HG02642 (cell line): ENCODE results near the gene CADM2.
"Not testable (repeated sequence)": the region's sequence is repeated elsewhere in the genome, so short reads cannot be mapped to it uniquely, and the experiment has no call there.

Source experiments
- ATAC-seq: cut with Tn5 transposase; IDR thresholded peaks from one replicate; pipeline ENCODE4 v1.9.1; 2021; ENCODE audit warnings: mild to moderate bottlenecking; ENCODE audit not compliant: unreplicated experiment, poor library complexity

The CADM2 gene

GRCh38 chr3:85068911-85069310 lies 110.1 kb downstream of the CADM2 start:
- ATAC-seq = no peak

- no peak for ATAC-seq
Measured at GRCh38 chr3:85074003-85074402, 115.2 kb downstream of the CADM2 start.

GRCh38 chr3:85075663-85076062 lies 116.9 kb downstream of the CADM2 start:
- no peak for ATAC-seq

GRCh38 chr3:85077018-85077417 lies 118.2 kb downstream of the CADM2 start:
- ATAC-seq = no peak

GRCh38 chr3:85081191-85081906 lies 122.6 kb downstream of the CADM2 start:
- ATAC-seq = no peak

GRCh38 chr3:85090495-85090894 lies 131.7 kb downstream of the CADM2 start:
- no peak for ATAC-seq

GRCh38 chr3:85100316-85100715 lies 141.5 kb downstream of the CADM2 start:
- ATAC-seq = no peak

GRCh38 chr3:85102781-85103180 lies 144.0 kb downstream of the CADM2 start:
- no peak for ATAC-seq

GRCh38 chr3:85110393-85110792 lies 151.6 kb downstream of the CADM2 start:
- ATAC-seq = no peak

- no peak for ATAC-seq
Measured at GRCh38 chr3:85120879-85121278, 162.1 kb downstream of the CADM2 start.

- ATAC-seq = not testable (repeated sequence)
Measured at GRCh38 chr3:85132864-85133263, 174.1 kb downstream of the CADM2 start.

GRCh38 chr3:85133691-85134420 lies 175.1 kb downstream of the CADM2 start:
- not testable (repeated sequence) for ATAC-seq

GRCh38 chr3:85142626-85143025 lies 183.8 kb downstream of the CADM2 start:
- no peak for ATAC-seq

- no peak for ATAC-seq
Measured at GRCh38 chr3:85148036-85148435, 189.2 kb downstream of the CADM2 start.

GRCh38 chr3:85151555-85151954 lies 192.8 kb downstream of the CADM2 start:
- no peak for ATAC-seq

- ATAC-seq = not testable (repeated sequence)
Measured at GRCh38 chr3:85153279-85153678, 194.5 kb downstream of the CADM2 start.

- ATAC-seq = no peak
Measured at GRCh38 chr3:85159376-85159775, 200.6 kb downstream of the CADM2 start.

GRCh38 chr3:85161544-85161943 lies 202.8 kb downstream of the CADM2 start:
- no peak for ATAC-seq

- ATAC-seq = no peak
Measured at GRCh38 chr3:85162905-85163304, 204.1 kb downstream of the CADM2 start.

- ATAC-seq = no peak
Measured at GRCh38 chr3:85164436-85164835, 205.6 kb downstream of the CADM2 start.

- no peak for ATAC-seq
Measured at GRCh38 chr3:85167576-85167975, 208.8 kb downstream of the CADM2 start.

GRCh38 chr3:85170646-85171045 lies 211.9 kb downstream of the CADM2 start:
- ATAC-seq = no peak
